ENCODE results near the gene TCP11L1.

Gene TCP11L1

DNA sequence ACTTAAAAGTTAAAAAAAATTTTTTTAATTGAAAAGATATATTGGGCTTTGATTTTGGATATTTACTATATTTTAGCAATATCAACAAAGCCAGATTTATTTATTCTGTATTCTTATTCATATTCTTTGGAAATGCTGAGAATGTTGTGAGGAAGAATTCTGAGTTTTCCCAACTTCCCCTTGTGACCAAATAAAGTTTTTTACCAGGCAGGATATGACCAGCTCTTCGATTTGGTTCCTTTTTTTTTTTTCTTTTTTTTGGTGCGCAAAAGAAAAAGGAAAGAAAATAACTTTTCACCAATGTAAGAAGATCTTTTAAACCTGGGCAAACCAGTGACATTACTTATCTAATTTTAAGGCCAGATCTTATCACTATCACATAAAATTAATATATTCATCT is 12.9 kb downstream of the TCP11L1 start:
- ChIA-PET POLR2A (ENCODE audit: low non-redundant PET) (no interaction called here), CTCF (interaction anchor here (0.7 kb wide), 2 partner anchors 462 to 1248 kb away, joined by 5 read pairs; no protein-coding TSS in a partner anchor)
- TF ChIP-seq, protein P1, sequence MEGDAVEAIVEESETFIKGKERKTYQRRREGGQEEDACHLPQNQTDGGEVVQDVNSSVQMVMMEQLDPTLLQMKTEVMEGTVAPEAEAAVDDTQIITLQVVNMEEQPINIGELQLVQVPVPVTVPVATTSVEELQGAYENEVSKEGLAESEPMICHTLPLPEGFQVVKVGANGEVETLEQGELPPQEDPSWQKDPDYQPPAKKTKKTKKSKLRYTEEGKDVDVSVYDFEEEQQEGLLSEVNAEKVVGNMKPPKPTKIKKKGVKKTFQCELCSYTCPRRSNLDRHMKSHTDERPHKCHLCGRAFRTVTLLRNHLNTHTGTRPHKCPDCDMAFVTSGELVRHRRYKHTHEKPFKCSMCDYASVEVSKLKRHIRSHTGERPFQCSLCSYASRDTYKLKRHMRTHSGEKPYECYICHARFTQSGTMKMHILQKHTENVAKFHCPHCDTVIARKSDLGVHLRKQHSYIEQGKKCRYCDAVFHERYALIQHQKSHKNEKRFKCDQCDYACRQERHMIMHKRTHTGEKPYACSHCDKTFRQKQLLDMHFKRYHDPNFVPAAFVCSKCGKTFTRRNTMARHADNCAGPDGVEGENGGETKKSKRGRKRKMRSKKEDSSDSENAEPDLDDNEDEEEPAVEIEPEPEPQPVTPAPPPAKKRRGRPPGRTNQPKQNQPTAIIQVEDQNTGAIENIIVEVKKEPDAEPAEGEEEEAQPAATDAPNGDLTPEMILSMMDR (conservative IDR thresholded peaks at IDR 0.05; ENCODE audit: low read depth): no peak
- no peak for DNase-seq (ENCODE audit: low spot score)
- H3K27ac ChIP-seq: no peak overlapping the region

DNA sequence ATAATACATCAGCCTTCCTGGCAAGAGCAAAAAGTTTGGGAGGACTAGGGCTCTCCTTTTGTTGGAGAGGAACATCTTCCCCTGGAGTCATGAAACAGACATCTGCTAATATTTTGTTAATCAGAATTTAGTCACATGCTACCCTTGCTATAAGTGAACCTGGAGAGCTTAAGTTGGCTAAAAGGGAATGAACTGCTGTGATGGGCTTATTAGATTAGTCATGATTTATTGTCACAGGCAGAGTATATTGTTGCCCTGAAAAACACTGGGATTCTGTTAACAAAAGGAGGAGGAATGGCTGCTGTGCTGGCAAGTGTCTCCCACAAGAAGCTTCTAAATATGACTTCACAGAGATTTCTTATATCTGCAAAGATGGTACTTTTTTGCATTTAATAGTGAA is 16.0 kb downstream of the TCP11L1 start:
- no peak overlapping the region for H3K27ac ChIP-seq
- TF ChIP-seq, protein P1 (conservative IDR thresholded peaks at IDR 0.05; ENCODE audit: low read depth): no peak
- POLR2A ChIA-PET (ENCODE audit: low non-redundant PET): no interaction called here
- CTCF ChIA-PET: interaction anchor here (0.6 to 1.4 kb wide), 2 partner anchors 10 to 1001 kb away, joined by 3 to 5 read pairs; no protein-coding TSS in a partner anchor
- DNase-seq (ENCODE audit: low spot score): no peak

DNA sequence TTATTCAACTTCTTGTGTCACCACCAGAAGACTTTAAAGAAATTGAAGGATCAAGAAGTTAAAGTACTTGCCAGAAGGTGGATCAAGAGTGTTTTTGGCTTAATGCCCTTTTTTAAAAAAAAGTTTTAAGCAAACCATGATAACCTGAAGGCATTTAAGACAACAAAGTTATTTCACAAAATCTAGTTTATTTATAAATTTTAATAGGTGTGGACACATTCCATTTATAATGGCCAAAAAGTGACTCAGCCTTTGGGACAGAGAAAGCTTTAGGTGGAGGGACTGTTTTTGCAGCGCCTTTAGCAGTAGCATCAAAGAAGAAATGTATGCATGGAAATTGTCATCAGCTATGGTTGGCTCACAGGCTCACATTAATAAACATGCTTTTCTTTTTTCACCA is 17.9 kb downstream of the TCP11L1 start:
- TF ChIP-seq, protein P1 (conservative IDR thresholded peaks at IDR 0.05; ENCODE audit: low read depth): no peak
- no peak for DNase-seq (ENCODE audit: low spot score)
- CTCF ChIA-PET: interaction anchor here (0.6 kb wide), 1 partner anchor 8 kb away, joined by 4 read pairs; no protein-coding TSS in a partner anchor
- POLR2A ChIA-PET (ENCODE audit: low non-redundant PET): no interaction called here
- no peak overlapping the region for H3K27ac ChIP-seq

DNA sequence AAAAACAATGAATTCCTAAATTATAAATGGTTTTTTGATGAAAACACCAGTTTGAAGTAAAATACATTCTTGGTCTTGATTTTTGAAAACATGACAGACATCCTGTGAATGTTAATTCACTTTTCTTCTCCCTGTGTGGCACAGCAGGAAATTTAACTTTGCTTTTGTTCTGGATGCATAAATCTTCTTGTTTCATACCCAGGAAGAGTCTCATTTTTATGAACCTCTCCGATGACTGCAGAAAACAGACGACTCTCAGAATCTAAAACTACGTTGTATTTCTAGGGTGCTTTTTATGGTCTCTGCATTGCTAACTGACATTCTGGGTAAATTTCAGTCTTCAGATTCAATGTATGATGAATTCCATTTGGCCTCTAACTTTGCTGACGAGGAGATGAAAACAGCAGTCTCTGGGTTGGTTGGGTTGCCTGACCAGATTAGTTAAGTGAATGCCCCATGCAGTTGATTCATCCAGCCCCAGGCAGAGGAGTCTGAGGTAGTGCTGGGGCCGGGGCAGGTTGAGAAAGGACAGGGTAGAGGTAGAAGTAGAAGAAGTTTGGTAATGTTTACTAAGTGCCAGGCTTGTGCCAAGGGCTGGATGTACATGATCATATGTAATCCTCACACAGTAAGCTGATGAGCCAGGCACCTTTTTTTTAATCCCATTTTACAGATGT is 20.1 kb downstream of the TCP11L1 start:
- TF ChIP-seq, protein P1 (conservative IDR thresholded peaks at IDR 0.05; ENCODE audit: low read depth): no peak
- POLR2A ChIA-PET (ENCODE audit: low non-redundant PET): no interaction called here
- DNase-seq (ENCODE audit: low spot score): peak; percentile 52
- peak overlapping the region; percentile 97 for H3K27ac ChIP-seq
- CTCF ChIA-PET: interaction anchor here (0.6 kb wide), 1 partner anchor 235 kb away, joined by 3 read pairs; no protein-coding TSS in a partner anchor

DNA sequence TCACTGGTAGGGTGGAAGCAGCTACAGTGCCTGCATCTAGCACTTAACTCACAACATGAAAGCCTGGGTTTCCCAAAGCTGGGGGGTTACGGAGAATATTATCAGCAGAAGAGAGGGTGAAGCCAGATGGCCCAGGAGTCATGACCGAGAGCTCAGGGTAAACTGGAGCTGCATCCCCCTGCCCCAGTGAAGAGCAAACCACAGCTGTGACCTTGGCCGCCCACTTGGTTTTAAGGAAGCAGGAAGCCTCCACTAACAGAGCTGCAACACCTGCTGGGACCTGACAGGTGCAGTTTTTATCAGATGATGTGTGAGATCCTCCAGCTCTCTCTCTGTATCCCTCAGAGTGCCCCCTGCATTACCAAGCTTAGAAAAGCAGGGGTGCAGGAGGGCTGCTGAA is 20.9 kb downstream of the TCP11L1 start:
- ChIA-PET POLR2A (ENCODE audit: low non-redundant PET) (no interaction called here), CTCF (interaction anchor here (0.6 to 0.7 kb wide), 3 partner anchors 230 to 651 kb away, joined by 3 read pairs; no protein-coding TSS in a partner anchor)
- H3K27ac ChIP-seq: peak overlapping the region; percentile 97
- TF ChIP-seq, protein P1 (conservative IDR thresholded peaks at IDR 0.05; ENCODE audit: low read depth): no peak
- no peak for DNase-seq (ENCODE audit: low spot score)

DNA sequence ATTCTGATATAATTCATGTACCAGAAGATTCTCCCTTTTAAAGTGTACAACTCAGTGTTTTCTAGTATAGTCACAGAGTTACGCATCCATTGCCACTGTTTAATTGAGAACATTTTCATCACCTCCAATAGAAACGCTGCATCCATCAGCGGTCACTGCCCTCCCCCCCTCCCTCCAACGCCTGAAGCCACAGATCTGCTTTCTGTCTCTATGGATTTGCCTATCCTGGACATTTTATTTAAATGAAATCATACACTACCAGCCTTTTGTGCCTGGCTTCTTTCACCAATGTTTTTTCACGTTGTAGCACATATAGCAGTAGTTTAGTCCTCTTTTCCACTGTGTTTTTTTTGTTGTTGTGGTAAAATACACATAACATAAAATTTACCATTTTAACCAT is 22.8 kb downstream of the TCP11L1 start:
- POLR2A ChIA-PET (ENCODE audit: low non-redundant PET): no interaction called here
- CTCF ChIA-PET: interaction anchor here (0.6 to 0.7 kb wide), 2 partner anchors 11 to 198 kb away, joined by 3 read pairs; no protein-coding TSS in a partner anchor
- TF ChIP-seq, protein P1 (conservative IDR thresholded peaks at IDR 0.05; ENCODE audit: low read depth): no peak
- peak; percentile 30 for DNase-seq (ENCODE audit: low spot score)
- H3K27ac ChIP-seq: peak overlapping the region; percentile 97
